ENCODE results near the gene MAMDC4.

The MAMDC4 gene

GRCh38 chr9:136901516-136902258, 49.5 kb downstream of the MAMDC4 start:
- DNase-seq (ENCODE audit: insufficient read length, low spot score) (peak; percentile 100), FAIRE-seq (peak; percentile 88)
- TF ChIP-seq POLR2A (IDR thresholded peaks at IDR 0.05; ENCODE audit: low read depth, low read length) = no peak

GRCh38 chr9:136902259-136902821, 50.2 kb downstream of the MAMDC4 start:
- DNase-seq (ENCODE audit: insufficient read length, low spot score) (peak; percentile 95), FAIRE-seq (peak; percentile 6)
- TF ChIP-seq POLR2A (IDR thresholded peaks at IDR 0.05; ENCODE audit: low read depth, low read length) = peak; percentile 24

GRCh38 chr9:136903041-136903554, 51.0 kb downstream of the MAMDC4 start:
- FAIRE-seq = no peak
- TF ChIP-seq POLR2A (IDR thresholded peaks at IDR 0.05; ENCODE audit: low read depth, low read length) = no peak
- DNase-seq (ENCODE audit: insufficient read length, low spot score) = no peak

DNA sequence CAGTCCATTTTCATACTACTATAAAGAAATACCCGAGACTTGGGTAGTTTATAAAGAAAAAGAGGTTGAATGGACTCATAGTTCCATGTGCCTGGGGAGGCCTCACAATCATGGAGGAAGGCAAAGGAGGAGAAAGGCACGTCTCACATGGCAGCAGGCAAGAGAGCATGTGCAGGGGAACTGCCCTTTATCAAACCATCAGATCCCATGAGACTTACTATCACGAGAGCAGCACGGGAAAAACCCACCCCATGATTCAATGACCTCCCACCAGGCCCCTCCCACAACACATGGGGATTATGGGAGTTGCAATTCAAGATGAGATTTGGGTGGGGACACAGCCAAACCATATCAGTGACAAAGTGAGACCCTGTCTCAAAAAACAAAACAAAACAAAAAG, 54.1 kb downstream of the MAMDC4 start:
- TF ChIP-seq POLR2A (IDR thresholded peaks at IDR 0.05; ENCODE audit: low read depth, low read length) = no peak
- no peak for DNase-seq (ENCODE audit: insufficient read length, low spot score)
- no peak for FAIRE-seq

GRCh38 chr9:136907011-136907914, 55.1 kb downstream of the MAMDC4 start:
- no peak for FAIRE-seq
- no peak for TF ChIP-seq POLR2A (IDR thresholded peaks at IDR 0.05; ENCODE audit: low read depth, low read length)
- no peak for DNase-seq (ENCODE audit: insufficient read length, low spot score)
